ENCODE data around the gene MYO15A.

MYO15A gene

GRCh38 chr17:18190628-18191235, 82.2 kb downstream of the MYO15A start:
- Histone ChIP-seq H2AFZ (no peak overlapping the region), H3K4me2 (ENCODE audit: low read length) (peak overlapping the region; percentile 9), H3K79me2 (peaks cover 82% of the 10 kb centered on the region), H3K4me3 (ENCODE audit: low read depth, low read length) (no peak overlapping the region), H3K9me3 (ENCODE audit: control insufficient read depth, low read length) (no peaks in the 10 kb centered on the region), H3K36me3 (ENCODE audit: control insufficient read depth, insufficient read depth, low read length) (no peaks in the 10 kb centered on the region), H3K4me1 (peaks cover 51% of the 10 kb centered on the region), H3K27ac (peak overlapping the region; percentile 45), H3K27me3 (ENCODE audit: control insufficient read depth, insufficient read depth, low read length) (no peaks in the 10 kb centered on the region), H3K9ac (no peak overlapping the region)
- no peak for TF ChIP-seq CTCF (IDR thresholded peaks at IDR 0.05)

- Histone ChIP-seq H3K4me3 (ENCODE audit: low read depth, low read length) (no peak overlapping the region), H3K27me3 (ENCODE audit: control insufficient read depth, insufficient read depth, low read length) (no peaks in the 10 kb centered on the region), H3K9ac (no peak overlapping the region), H3K79me2 (peaks cover 81% of the 10 kb centered on the region), H3K4me1 (peaks cover 46% of the 10 kb centered on the region), H3K4me2 (ENCODE audit: low read length) (peak overlapping the region; percentile 9), H3K36me3 (ENCODE audit: control insufficient read depth, insufficient read depth, low read length) (no peaks in the 10 kb centered on the region), H2AFZ (no peak overlapping the region), H3K9me3 (ENCODE audit: control insufficient read depth, low read length) (no peaks in the 10 kb centered on the region), H3K27ac (peak overlapping the region; percentile 45)
- no peak for TF ChIP-seq CTCF (IDR thresholded peaks at IDR 0.05)
These were observed 82.7 kb downstream of the MYO15A start for GRCh38 chr17:18191236-18191667.

- peaks cover 77% of the 10 kb centered on the region for H3K79me2 ChIP-seq
- H2AFZ ChIP-seq: no peak overlapping the region
- no peaks in the 10 kb centered on the region for H3K36me3 ChIP-seq (ENCODE audit: control insufficient read depth, insufficient read depth, low read length)
- no peak overlapping the region for H3K9ac ChIP-seq
- no peak for TF ChIP-seq CTCF (IDR thresholded peaks at IDR 0.05)
- no peak overlapping the region for H3K4me3 ChIP-seq (ENCODE audit: low read depth, low read length)
- H3K27me3 ChIP-seq (ENCODE audit: control insufficient read depth, insufficient read depth, low read length): no peaks in the 10 kb centered on the region
- peaks cover 41% of the 10 kb centered on the region for H3K4me1 ChIP-seq
- no peak overlapping the region for H3K27ac ChIP-seq
- H3K4me2 ChIP-seq (ENCODE audit: low read length): no peak overlapping the region
- no peaks in the 10 kb centered on the region for H3K9me3 ChIP-seq (ENCODE audit: control insufficient read depth, low read length)
These were observed 83.4 kb downstream of the MYO15A start for GRCh38 chr17:18191967-18192366.

- Histone ChIP-seq H3K4me2 (ENCODE audit: low read length) (no peak overlapping the region), H3K4me1 (peaks cover 24% of the 10 kb centered on the region), H3K9me3 (ENCODE audit: control insufficient read depth, low read length) (no peaks in the 10 kb centered on the region), H3K27me3 (ENCODE audit: control insufficient read depth, insufficient read depth, low read length) (no peaks in the 10 kb centered on the region), H3K79me2 (peaks cover 76% of the 10 kb centered on the region), H3K36me3 (ENCODE audit: control insufficient read depth, insufficient read depth, low read length) (no peaks in the 10 kb centered on the region), H3K4me3 (ENCODE audit: low read depth, low read length) (no peak overlapping the region), H2AFZ (no peak overlapping the region), H3K27ac (no peak overlapping the region), H3K9ac (no peak overlapping the region)
- no peak for TF ChIP-seq CTCF (IDR thresholded peaks at IDR 0.05)
These were observed 85.8 kb downstream of the MYO15A start for GRCh38 chr17:18194394-18194793.

- Histone ChIP-seq H3K4me2 (ENCODE audit: low read length) (no peak overlapping the region), H3K36me3 (ENCODE audit: control insufficient read depth, insufficient read depth, low read length) (no peaks in the 10 kb centered on the region), H3K27ac (no peak overlapping the region), H3K9ac (no peak overlapping the region), H3K79me2 (peaks cover 73% of the 10 kb centered on the region), H3K9me3 (ENCODE audit: control insufficient read depth, low read length) (no peaks in the 10 kb centered on the region), H3K4me3 (ENCODE audit: low read depth, low read length) (no peak overlapping the region), H3K4me1 (peaks cover 23% of the 10 kb centered on the region), H3K27me3 (ENCODE audit: control insufficient read depth, insufficient read depth, low read length) (no peaks in the 10 kb centered on the region), H2AFZ (no peak overlapping the region)
- TF ChIP-seq CTCF (IDR thresholded peaks at IDR 0.05): no peak
These were observed 86.2 kb downstream of the MYO15A start for GRCh38 chr17:18194804-18195203.
